ENCODE measurements around the gene KRT4. TPM values are rescaled to one million over a fixed set of nuclear protein-coding genes. Genes with fewer than 3 reads are reported as not detected.

Gene KRT4
- total RNA-seq, 2 experiments from 2014 or later = not detected

GRCh38 chr12:52833922-52834726, 20.2 kb upstream of the KRT4 start, which contains the start of gene KRT79:
TSS of gene KRT79 (minus strand) at chr12:52834311. CDS start at chr12:52834260, 51 bp downstream.
- DNase-seq = no peak
- ChIA-PET CTCF (interaction anchor here (1.3 kb wide), 1 partner anchor 39 kb away, joined by 3 read pairs; no protein-coding TSS in a partner anchor), POLR2A (no interaction called here)
- no peaks in the 10 kb centered on the region for H3K27me3 Mint-ChIP-seq
- no peak within 1 kb of the TSS for H3K4me3 Mint-ChIP-seq
- H3K36me3 Mint-ChIP-seq (ENCODE audit: low read depth) = no peaks in the 10 kb centered on the region
- no peak within 1 kb of the TSS for H3K27ac Mint-ChIP-seq
- no peaks in the 10 kb centered on the region for H3K9me3 Mint-ChIP-seq
- peaks cover 22% of the 10 kb centered on the region for H3K4me1 Mint-ChIP-seq

GRCh38 chr12:52832985-52833905, 19.3 kb upstream of the KRT4 start:
- Mint-ChIP-seq H3K36me3 (ENCODE audit: low read depth) (no peaks in the 10 kb centered on the region), H3K4me1 (peaks cover 24% of the 10 kb centered on the region), H3K4me3 (no peak overlapping the region), H3K27ac (no peak overlapping the region), H3K9me3 (no peaks in the 10 kb centered on the region), H3K27me3 (no peaks in the 10 kb centered on the region)
- POLR2A ChIA-PET = no interaction called here
- no peak for DNase-seq
- CTCF ChIA-PET = interaction anchor here (0.6 to 1.3 kb wide), 2 partner anchors 40 to 550 kb away, joined by 3 read pairs; no protein-coding TSS in a partner anchor

DNA sequence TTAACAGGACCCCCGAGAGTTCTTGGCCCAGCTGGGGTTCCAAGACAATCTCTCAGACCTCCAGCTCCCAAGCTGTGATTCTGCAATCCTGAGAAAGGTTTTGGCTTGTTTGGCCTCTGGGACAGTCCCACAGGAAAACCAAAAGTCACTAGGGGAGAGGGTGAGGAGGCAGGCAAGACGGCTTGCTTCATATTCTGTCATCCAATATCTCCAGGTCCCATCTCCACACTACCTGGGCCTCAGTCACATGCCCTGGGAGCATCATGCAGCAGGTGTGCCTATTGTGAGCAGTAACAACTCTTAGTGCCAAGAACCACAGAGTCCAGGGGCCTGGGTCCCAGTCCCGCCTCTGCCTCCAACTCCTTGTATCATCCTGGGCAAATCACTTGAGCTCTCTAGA, 18.5 kb upstream of the KRT4 start:
- POLR2A ChIA-PET = no interaction called here

GRCh38 chr12:52831251-52831650, 17.3 kb upstream of the KRT4 start:
- Mint-ChIP-seq H3K36me3 (ENCODE audit: low read depth) (no peaks in the 10 kb centered on the region), H3K9me3 (no peaks in the 10 kb centered on the region), H3K4me1 (peaks cover 12% of the 10 kb centered on the region), H3K27ac (no peak overlapping the region), H3K27me3 (no peaks in the 10 kb centered on the region), H3K4me3 (no peak overlapping the region)
- DNase-seq = no peak
- ChIA-PET POLR2A (no interaction called here), CTCF (no interaction called here)

More for the DNA sequence above, 18.5 kb upstream of the KRT4 start:
- Mint-ChIP-seq H3K4me3 (no peak overlapping the region), H3K4me1 (peaks cover 22% of the 10 kb centered on the region), H3K9me3 (no peaks in the 10 kb centered on the region), H3K27me3 (no peaks in the 10 kb centered on the region), H3K36me3 (ENCODE audit: low read depth) (no peaks in the 10 kb centered on the region), H3K27ac (no peak overlapping the region)
- CTCF ChIA-PET = interaction anchor here (1.3 kb wide), 1 partner anchor 41 kb away, joined by 3 read pairs; no protein-coding TSS in a partner anchor
- DNase-seq = no peak

DNA sequence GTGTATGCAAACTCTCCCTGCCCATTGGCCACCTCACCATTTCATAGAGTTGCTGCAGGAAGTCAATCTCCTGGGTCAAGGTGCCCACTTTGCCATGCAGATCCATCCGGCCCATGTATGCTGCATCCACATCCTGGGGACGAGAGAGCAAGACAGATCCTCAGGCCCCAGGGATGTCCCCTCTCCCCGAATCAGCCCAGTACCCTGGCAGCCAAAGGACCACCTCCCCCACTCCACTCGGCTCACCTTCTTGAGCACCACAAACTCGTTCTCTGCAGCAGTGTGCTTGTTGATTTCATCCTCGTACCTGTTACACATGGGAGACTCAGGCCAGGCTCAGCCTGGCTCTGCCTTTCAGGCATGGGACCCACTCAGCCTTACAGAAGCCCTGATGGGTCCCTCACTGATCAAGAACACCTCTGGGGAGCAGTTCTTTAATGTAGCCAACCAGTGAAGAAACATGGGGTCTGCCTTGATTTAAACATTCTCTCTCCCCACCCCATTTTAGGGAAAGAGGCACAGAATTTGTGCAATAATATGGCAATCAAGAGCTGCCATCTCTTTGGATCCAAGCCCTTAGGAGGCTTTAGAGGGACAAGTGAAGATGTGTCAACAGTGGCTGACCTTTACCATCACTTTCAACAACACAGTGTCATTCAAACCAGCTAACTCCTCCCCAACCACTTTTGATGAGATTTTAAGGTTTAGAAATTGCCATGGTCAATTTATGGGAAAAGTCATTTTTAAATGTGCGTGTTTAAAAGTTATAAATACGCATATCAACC, 16.3 kb upstream of the KRT4 start:
- Mint-ChIP-seq H3K9me3 (no peaks in the 10 kb centered on the region), H3K27ac (no peak overlapping the region), H3K27me3 (no peaks in the 10 kb centered on the region), H3K4me3 (no peak overlapping the region), H3K4me1 (peaks cover 3% of the 10 kb centered on the region), H3K36me3 (ENCODE audit: low read depth) (no peaks in the 10 kb centered on the region)
- CTCF ChIA-PET = no interaction called here
- POLR2A ChIA-PET = no interaction called here
- no peak for DNase-seq

GRCh38 chr12:52828591-52829021, 14.7 kb upstream of the KRT4 start:
- ChIA-PET CTCF (interaction anchor here (1.4 kb wide), 1 partner anchor 51 kb away, joined by 3 read pairs; no protein-coding TSS in a partner anchor), POLR2A (interaction anchor here (0.9 kb wide), 1 partner anchor 11 kb away, joined by 3 read pairs; no protein-coding TSS in a partner anchor)
- Mint-ChIP-seq H3K27ac (no peak overlapping the region), H3K4me1 (peaks cover 2% of the 10 kb centered on the region), H3K36me3 (ENCODE audit: low read depth) (no peaks in the 10 kb centered on the region), H3K27me3 (no peaks in the 10 kb centered on the region), H3K9me3 (no peaks in the 10 kb centered on the region), H3K4me3 (no peak overlapping the region)
- no peak for DNase-seq

- POLR2A ChIA-PET = interaction anchor here (0.9 kb wide), 1 partner anchor 10 kb away, joined by 3 read pairs; no protein-coding TSS in a partner anchor
Measured at GRCh38 chr12:52828156-52828555, 14.2 kb upstream of the KRT4 start.

DNA sequence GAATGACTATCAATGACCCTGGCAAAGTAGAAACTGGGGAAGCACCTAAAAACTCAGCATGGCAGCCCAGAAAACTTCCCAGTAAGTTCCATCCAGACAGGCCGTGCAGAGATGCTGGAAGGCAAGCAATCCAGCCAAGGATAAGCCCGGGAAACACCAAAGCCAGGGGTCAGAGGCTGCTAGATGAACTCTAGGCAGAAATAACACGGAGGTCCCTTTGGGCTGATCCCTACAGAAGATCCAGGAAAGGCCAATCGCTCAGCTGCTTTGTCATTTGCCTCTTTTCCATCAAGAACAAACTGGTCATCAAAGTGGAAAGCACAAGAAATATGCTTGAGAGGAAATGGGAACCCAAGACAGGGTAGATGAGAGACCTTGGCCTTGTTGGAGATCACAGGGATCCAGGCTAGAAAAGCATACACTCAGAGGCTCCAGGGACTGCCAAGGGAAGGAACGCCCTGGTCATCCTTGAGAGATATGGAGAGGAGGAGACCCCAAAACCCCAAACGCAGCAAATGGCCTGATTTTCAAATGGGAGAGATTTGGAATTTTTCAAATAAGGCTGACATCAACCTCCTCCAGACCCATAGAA, 13.7 kb upstream of the KRT4 start:
- Mint-ChIP-seq H3K9me3 (no peaks in the 10 kb centered on the region), H3K27ac (no peak overlapping the region), H3K36me3 (ENCODE audit: low read depth) (no peaks in the 10 kb centered on the region), H3K4me1 (peaks cover 2% of the 10 kb centered on the region), H3K4me3 (no peak overlapping the region), H3K27me3 (no peaks in the 10 kb centered on the region)
- CTCF ChIA-PET = interaction anchor here (1.4 kb wide), 1 partner anchor 52 kb away, joined by 3 read pairs; no protein-coding TSS in a partner anchor
- POLR2A ChIA-PET = no interaction called here
- no peak for DNase-seq

More at GRCh38 chr12:52828156-52828555, 14.2 kb upstream of the KRT4 start:
- Mint-ChIP-seq H3K9me3 (no peaks in the 10 kb centered on the region), H3K36me3 (ENCODE audit: low read depth) (no peaks in the 10 kb centered on the region), H3K4me3 (no peak overlapping the region), H3K4me1 (peaks cover 2% of the 10 kb centered on the region), H3K27ac (no peak overlapping the region), H3K27me3 (no peaks in the 10 kb centered on the region)
- CTCF ChIA-PET = interaction anchor here (1.4 kb wide), 1 partner anchor 51 kb away, joined by 3 read pairs; no protein-coding TSS in a partner anchor
- DNase-seq = no peak

DNA sequence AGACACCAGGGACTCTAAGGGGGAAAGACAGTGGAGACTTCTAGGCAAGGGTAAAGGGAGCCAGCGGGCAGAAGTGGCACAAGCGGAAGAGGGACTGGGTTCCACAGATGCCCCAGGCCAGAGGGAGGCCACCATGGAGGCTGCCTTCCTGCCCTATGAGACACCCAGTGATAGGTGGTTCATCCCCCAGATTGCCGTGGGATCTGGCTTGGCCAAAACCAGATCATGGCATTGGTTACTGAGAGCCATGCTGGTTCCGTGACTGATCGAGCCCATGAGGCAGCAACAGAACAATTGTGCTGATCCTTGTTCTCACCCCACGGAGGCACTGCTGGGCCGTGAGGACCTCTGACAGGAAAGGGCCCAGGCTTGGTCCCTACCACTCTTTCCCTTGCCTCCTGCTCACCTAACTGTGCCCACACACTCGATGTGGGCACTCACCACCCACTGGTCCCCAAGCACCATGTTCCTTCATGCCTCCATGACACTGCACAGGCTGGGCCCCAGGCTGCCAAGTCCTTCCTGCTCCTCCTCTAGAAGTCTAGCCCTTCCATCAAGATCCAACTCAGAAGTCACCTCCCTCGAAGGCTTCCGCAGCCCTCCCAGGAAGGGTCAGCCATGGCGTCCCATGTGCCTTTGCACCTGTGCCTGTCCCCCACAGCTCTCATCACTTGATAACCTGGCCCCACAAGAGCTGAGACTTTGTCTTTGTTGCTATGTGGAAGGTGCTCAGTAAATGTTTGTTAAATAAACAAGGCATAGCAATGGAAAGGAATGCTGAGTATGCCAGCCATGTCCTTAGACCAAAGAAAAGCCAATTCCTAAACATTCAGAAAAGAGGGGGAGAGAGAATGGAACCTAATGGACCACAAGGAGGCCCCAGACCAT, 12.9 kb upstream of the KRT4 start:
- Mint-ChIP-seq H3K27me3 (no peaks in the 10 kb centered on the region), H3K27ac (no peak overlapping the region), H3K4me1 (peaks cover 2% of the 10 kb centered on the region), H3K36me3 (ENCODE audit: low read depth) (no peaks in the 10 kb centered on the region), H3K4me3 (no peak overlapping the region), H3K9me3 (no peaks in the 10 kb centered on the region)
- CTCF ChIA-PET = no interaction called here
- no peak for DNase-seq
- POLR2A ChIA-PET = interaction anchor here (0.6 kb wide), 1 partner anchor 70 kb away, joined by 6 read pairs; no protein-coding TSS in a partner anchor

DNA sequence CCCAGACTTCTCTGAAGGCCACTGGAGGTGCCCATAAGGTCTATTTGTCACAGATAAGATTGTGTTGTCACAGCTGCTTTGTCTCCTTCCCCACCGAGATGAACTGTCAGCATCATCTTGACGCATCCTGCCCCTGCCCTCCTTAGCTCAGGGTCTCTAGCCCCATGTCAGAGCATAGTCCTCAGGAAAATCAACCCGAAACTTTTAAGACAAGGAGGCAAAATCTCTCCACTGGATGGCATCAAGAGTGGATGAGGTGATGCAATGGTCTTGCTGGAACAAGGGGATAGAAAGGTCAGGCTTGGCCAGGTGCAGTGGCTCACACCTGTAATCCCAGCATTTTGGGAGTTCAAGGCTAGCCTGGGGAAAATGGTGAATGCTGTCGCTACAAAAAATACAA, 12.0 kb upstream of the KRT4 start:
- ChIA-PET CTCF (interaction anchor here (1.0 kb wide), 1 partner anchor 20 kb away, joined by 3 read pairs; no protein-coding TSS in a partner anchor), POLR2A (interaction anchor here (0.6 kb wide), 1 partner anchor 240 kb away, joined by 4 read pairs; no protein-coding TSS in a partner anchor)
- Mint-ChIP-seq H3K4me1 (peaks cover 2% of the 10 kb centered on the region), H3K36me3 (ENCODE audit: low read depth) (no peaks in the 10 kb centered on the region), H3K27me3 (no peaks in the 10 kb centered on the region), H3K9me3 (no peaks in the 10 kb centered on the region), H3K27ac (no peak overlapping the region), H3K4me3 (no peak overlapping the region)
- DNase-seq = no peak

DNA sequence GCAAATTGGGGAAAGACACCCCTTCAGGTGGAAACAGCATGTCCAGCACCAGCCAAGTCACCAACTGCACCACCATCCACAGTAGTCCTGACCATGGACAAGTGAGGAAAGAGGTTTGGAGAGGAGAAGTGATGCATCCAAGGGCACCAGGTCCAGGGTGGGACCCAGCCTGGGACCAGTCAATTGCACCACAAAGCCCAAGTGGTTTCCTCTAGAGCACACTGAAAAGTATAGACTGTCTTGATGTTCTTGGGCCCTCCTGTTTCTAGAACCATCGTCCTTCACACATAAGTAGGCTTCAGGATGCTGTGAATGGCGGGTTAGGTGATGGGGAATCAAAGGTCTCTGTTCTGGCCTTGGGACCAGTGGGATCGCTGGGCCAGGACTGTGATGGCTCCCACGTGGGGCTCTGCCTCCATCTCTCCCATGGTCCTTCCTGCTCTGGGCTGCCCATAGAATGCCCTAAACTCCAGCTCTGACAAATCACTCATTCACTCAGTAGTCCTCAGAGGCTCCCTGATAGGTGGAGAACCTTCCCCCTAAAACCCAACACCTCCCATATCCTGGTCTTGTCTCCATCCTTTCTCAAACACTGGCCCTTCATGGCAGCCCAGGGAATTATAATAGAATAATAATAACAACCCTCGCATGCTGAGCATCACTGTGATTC, 11.0 kb upstream of the KRT4 start:
- POLR2A ChIA-PET = no interaction called here
- DNase-seq = no peak
- Mint-ChIP-seq H3K27ac (no peak overlapping the region), H3K27me3 (no peaks in the 10 kb centered on the region), H3K9me3 (no peaks in the 10 kb centered on the region), H3K36me3 (ENCODE audit: low read depth) (no peaks in the 10 kb centered on the region), H3K4me1 (peaks cover 2% of the 10 kb centered on the region), H3K4me3 (no peak overlapping the region)
- CTCF ChIA-PET = interaction anchor here (1.0 kb wide), 1 partner anchor 19 kb away, joined by 3 read pairs; no protein-coding TSS in a partner anchor

Data from activated CD4-positive, alpha-beta T cell treated with anti-CD3 and anti-CD28 coated beads, Interleukin-2, amount 10 ng/mL, durations not matched to agents 7 days and 5 days (primary cell).